H9 (cell line): ENCODE measurements around the gene FAM47C. TPM values are rescaled to one million over a fixed set of nuclear protein-coding genes. Genes with fewer than 3 reads are reported as not detected.
"Not testable (repeated sequence)": the region's sequence is repeated elsewhere in the genome, so short reads cannot be mapped to it uniquely, and the experiment has no call there.

ENCODE experiments used
- DNase-seq: peaks from one replicate; pipeline ENCODE4 v3.0.0-alpha.2; 2017
- H2AFZ ChIP-seq: one replicate; pipeline ENCODE4 v1.6.1; 2013; ENCODE audit warnings: mild to moderate bottlenecking, low read length, control low read depth, moderate library complexity
- H2AK5ac ChIP-seq: 2 replicates; pipeline ENCODE4 v1.6.1; 2013; ENCODE audit warnings: low read length, control low read depth, mixed read lengths; ENCODE audit not compliant: insufficient read length
- H2BK120ac ChIP-seq: one replicate; pipeline ENCODE4 v1.6.1; 2013; ENCODE audit warnings: low read depth, mild to moderate bottlenecking, low read length, control low read depth, inconsistent platforms; ENCODE audit not compliant: poor library complexity, severe bottlenecking
- H2BK12ac ChIP-seq: 2 replicates; pipeline ENCODE4 v1.6.1; 2013; ENCODE audit warnings: low read length, control low read depth, mixed read lengths, low read depth; ENCODE audit not compliant: insufficient read length
- H2BK15ac ChIP-seq: 2 replicates; pipeline ENCODE4 v1.6.1; 2013; ENCODE audit warnings: low read depth, low read length, control low read depth
- H2BK20ac ChIP-seq: one replicate; pipeline ENCODE4 v1.6.1; 2013; ENCODE audit warnings: low read depth, mild to moderate bottlenecking, low read length, control low read depth, inconsistent platforms; ENCODE audit not compliant: poor library complexity, severe bottlenecking
- H2BK5ac ChIP-seq: 2 replicates; pipeline ENCODE4 v1.6.1; 2013; ENCODE audit warnings: low read length, control low read depth, mixed read lengths; ENCODE audit not compliant: insufficient read length
- H3K14ac ChIP-seq: 2 replicates; pipeline ENCODE4 v1.6.1; 2013; ENCODE audit warnings: low read length, control low read depth; ENCODE audit not compliant: insufficient read depth
- H3K18ac ChIP-seq: 2 replicates; pipeline ENCODE4 v1.6.1; 2013; ENCODE audit warnings: low read depth, mild to moderate bottlenecking, mixed read lengths, low read length, control low read depth; ENCODE audit not compliant: insufficient read length
- H3K23ac ChIP-seq: 2 replicates; pipeline ENCODE4 v1.6.1; 2013; ENCODE audit warnings: low read length, control low read depth, mixed read lengths, low read depth; ENCODE audit not compliant: insufficient read length
- H3K23me2 ChIP-seq: 2 replicates; pipeline ENCODE4 v1.6.1; 2013; ENCODE audit warnings: low read depth, mild to moderate bottlenecking, mixed read lengths, low read length, control low read depth; ENCODE audit not compliant: insufficient read length, poor library complexity, severe bottlenecking
- H3K27ac ChIP-seq: 2 replicates; pipeline ENCODE4 v1.5.1; 2013; ENCODE audit warnings: low read length, control low read depth, mixed read lengths, low read depth; ENCODE audit not compliant: insufficient read length
- H3K27me3 ChIP-seq: 2 replicates; pipeline ENCODE4 v1.6.1; 2013; ENCODE audit warnings: low read length, control low read depth, inconsistent platforms; ENCODE audit not compliant: insufficient read depth
- H3K4ac ChIP-seq: 2 replicates; pipeline ENCODE4 v1.6.1; 2013; ENCODE audit warnings: low read depth, mild to moderate bottlenecking, control low read depth, inconsistent platforms, low read length, moderate library complexity
- H3K4me1 ChIP-seq: 2 replicates; pipeline ENCODE4 v1.6.1; 2013; ENCODE audit warnings: low read length, control low read depth, inconsistent platforms; ENCODE audit not compliant: insufficient read depth
- H3K4me2 ChIP-seq: 2 replicates; pipeline ENCODE4 v1.6.1; 2013; ENCODE audit warnings: low read length, control low read depth, mixed read lengths; ENCODE audit not compliant: insufficient read length, insufficient read depth
- H3K56ac ChIP-seq: 2 replicates; pipeline ENCODE4 v1.6.1; 2013; ENCODE audit warnings: low read depth, mild to moderate bottlenecking, mixed read lengths, low read length, control low read depth; ENCODE audit not compliant: insufficient read length
- H3K79me1 ChIP-seq: 2 replicates; pipeline ENCODE4 v1.6.1; 2013; ENCODE audit warnings: low read depth, mild to moderate bottlenecking, moderate library complexity, low read length, control low read depth, inconsistent platforms; ENCODE audit not compliant: insufficient read depth, poor library complexity, severe bottlenecking
- H3K79me2 ChIP-seq: 2 replicates; pipeline ENCODE4 v1.6.1; 2013; ENCODE audit warnings: low read length, control low read depth, inconsistent platforms; ENCODE audit not compliant: insufficient read depth
- H3K9ac ChIP-seq: 2 replicates; pipeline ENCODE4 v1.6.1; 2013; ENCODE audit warnings: low read length, control low read depth, mixed read lengths; ENCODE audit not compliant: insufficient read length; ENCODE audit errors: extremely low read depth
- H3K9me3 ChIP-seq: one replicate; pipeline ENCODE4 v1.6.1; 2013; ENCODE audit warnings: low read depth, low read length, inconsistent platforms; ENCODE audit not compliant: control insufficient read depth
- H3T11ph ChIP-seq: one replicate; pipeline ENCODE4 v1.6.1; 2013; ENCODE audit warnings: mild to moderate bottlenecking, low read length, control low read depth, inconsistent platforms
- H4K20me1 ChIP-seq: one replicate; pipeline ENCODE4 v1.6.1; 2013; ENCODE audit not compliant: control insufficient read depth, insufficient read length, insufficient read depth
- H4K5ac ChIP-seq: 2 replicates; pipeline ENCODE4 v1.6.1; 2013; ENCODE audit warnings: low read depth, mild to moderate bottlenecking, mixed read lengths, low read length, control low read depth; ENCODE audit not compliant: insufficient read length
- H4K8ac ChIP-seq: replicated peaks from 2 replicates; pipeline ENCODE4 v1.6.1; 2013; ENCODE audit warnings: low read length, control low read depth, mixed read lengths, low read depth; ENCODE audit not compliant: insufficient read length
- H4K91ac ChIP-seq: 2 replicates; pipeline ENCODE4 v1.6.1; 2013; ENCODE audit warnings: low read depth, mild to moderate bottlenecking, moderate library complexity, mixed read lengths, low read length, control low read depth; ENCODE audit not compliant: insufficient read length
- H3K27ac Mint-ChIP-seq, 3 experiments: 2 replicates in 2 of 3; 3 replicates in 1 of 3; pipeline ENCODE4 v1.8.0; 2020 to 2021; ENCODE audit warnings: mixed read lengths in 3 of 3, mild to moderate bottlenecking in 1 of 3, moderate library complexity in 1 of 3
- H3K27me3 Mint-ChIP-seq: 2 replicates; pipeline ENCODE4 v1.8.0; 2021; ENCODE audit warnings: low read depth, mild to moderate bottlenecking, moderate library complexity, mixed read lengths
- H3K36me3 Mint-ChIP-seq, 3 experiments: 2 replicates in 2 of 3; 3 replicates in 1 of 3; pipeline ENCODE4 v1.8.0; 2020 to 2021; ENCODE audit warnings: low read depth in 3 of 3, mixed read lengths in 3 of 3; ENCODE audit not compliant: insufficient read depth in 1 of 3
- H3K4me1 Mint-ChIP-seq, 2 experiments: 2 replicates each; pipeline ENCODE4 v1.8.0; 2020; ENCODE audit warnings: mixed read lengths in 2 of 2
- H3K4me3 Mint-ChIP-seq, 2 experiments: 2 replicates in 1 of 2; 3 replicates in 1 of 2; pipeline ENCODE4 v1.8.0; 2020 to 2021; ENCODE audit warnings: mild to moderate bottlenecking in 2 of 2, mixed read lengths in 2 of 2, moderate library complexity in 1 of 2
- H3K9me3 Mint-ChIP-seq, 2 experiments: 2 replicates in 1 of 2; 3 replicates in 1 of 2; pipeline ENCODE4 v1.8.0; 2020; ENCODE audit warnings: mild to moderate bottlenecking in 2 of 2, mixed read lengths in 2 of 2, moderate library complexity in 1 of 2
- WGBS: extraction: QIAGEN DNeasy Blood & Tissue Kit; methylation state at CpG from one replicate; pipeline ENCODE4 v1.1.7; 2013; ENCODE audit warnings: missing lambda C conversion rate, low lambda C conversion rate, mixed read lengths; ENCODE audit not compliant: insufficient read length; ENCODE audit errors: extremely low coverage; 5-methylcytosine and 5-hydroxymethylcytosine counted together
- total RNA-seq: library from RNA; stranded (reverse); gene quantifications from 2 replicates; pipeline ENCODE4 v1.2.1, GENCODE V29; 2021

FAM47C gene
- total RNA-seq, 1 experiment from 2014 or later = 0.07 TPM

DNA sequence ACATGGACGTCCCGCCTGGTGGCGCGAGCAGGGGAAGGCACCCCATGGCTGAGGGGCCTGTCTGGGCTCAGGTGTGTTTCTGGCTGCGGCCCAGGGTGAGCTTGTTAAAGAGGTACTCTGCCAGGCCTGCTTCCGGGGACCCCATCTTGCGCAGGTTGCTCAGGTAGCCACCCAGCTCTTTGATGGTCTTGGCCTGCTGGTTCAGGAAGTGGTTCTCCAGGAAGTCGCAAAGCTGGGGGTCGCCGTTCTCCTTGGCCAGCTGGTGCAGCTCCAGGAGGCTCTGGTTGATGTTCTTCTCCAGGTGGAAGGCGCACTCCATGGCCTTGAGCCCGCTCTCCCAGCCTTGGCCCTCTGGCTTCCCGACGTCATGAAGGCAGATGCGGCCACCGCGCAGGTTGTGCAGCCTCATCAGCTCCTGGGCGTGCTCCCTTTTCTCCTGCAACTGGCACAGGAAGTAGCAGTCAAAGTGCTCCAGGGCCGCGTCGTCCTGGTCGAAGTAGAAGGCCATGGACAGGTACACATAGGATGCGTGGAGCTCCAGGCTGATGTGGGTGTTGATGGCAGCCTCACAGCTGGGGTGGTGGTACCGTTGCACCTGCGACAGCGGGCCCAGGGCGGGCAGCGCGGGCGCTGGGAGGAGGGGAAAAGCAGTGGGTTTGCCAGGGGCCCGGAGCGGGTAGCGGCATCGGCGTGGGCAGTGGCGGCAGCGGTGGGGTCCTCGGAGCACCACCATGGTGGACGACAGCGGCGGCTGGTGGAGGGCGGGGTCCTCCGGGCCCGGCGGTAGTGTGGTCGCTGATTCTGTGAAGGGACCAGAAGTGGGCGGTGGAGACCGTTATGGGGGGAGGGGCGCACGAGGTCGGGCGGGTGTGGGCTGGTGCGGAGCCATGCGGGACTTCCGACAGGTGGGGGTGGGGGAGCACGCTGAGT, 35.1 kb downstream of the FAM47C start:
- H3K23me2 ChIP-seq, H2AFZ ChIP-seq, H2BK15ac ChIP-seq, H3K27ac Mint-ChIP-seq, H3K27ac ChIP-seq, H3K4me1 ChIP-seq, H3K27me3 Mint-ChIP-seq, H3T11ph ChIP-seq, H2BK5ac ChIP-seq, H2BK120ac ChIP-seq, H3K4ac ChIP-seq, H2BK20ac ChIP-seq, H3K27me3 ChIP-seq, H3K9ac ChIP-seq, H3K14ac ChIP-seq, H3K4me3 Mint-ChIP-seq, H3K23ac ChIP-seq, H2AK5ac ChIP-seq, H3K4me2 ChIP-seq, H3K4me1 Mint-ChIP-seq, H3K18ac ChIP-seq, H3K36me3 Mint-ChIP-seq, H4K20me1 ChIP-seq, H3K79me2 ChIP-seq, H4K8ac ChIP-seq, H3K79me1 ChIP-seq, H4K5ac ChIP-seq, DNase-seq, H3K56ac ChIP-seq, H2BK12ac ChIP-seq, H3K9me3 ChIP-seq, H4K91ac ChIP-seq: not testable (repeated sequence)
- peaks cover 45 to 46% of the 10 kb centered on the region in 2 experiments for H3K9me3 Mint-ChIP-seq
- WGBS = no CpG with 5 or more reads among the region's 56 CpGs
